Coronary artery (tissue), 2 donors: ENCODE measurements around the gene PHACTR1.
"Not testable (repeated sequence)": the region's sequence is repeated elsewhere in the genome, so short reads cannot be mapped to it uniquely, and the experiment has no call there.

Experiments used
- DNase-seq: peaks from one replicate; pipeline ENCODE4 v3.0.0-alpha.2; 2017; ENCODE audit warnings: low spot score
- H3K27ac ChIP-seq, 2 donors: fragments of 200-600 bp; sonication (generic); one replicate each; pipeline ENCODE4 v1.5.1; 2016 to 2019
- H3K4me3 ChIP-seq: fragments of 200-600 bp; sonication (generic); 2 replicates; pipeline ENCODE4 v1.5.1; 2016; ENCODE audit warnings: mild to moderate bottlenecking, moderate library complexity
- TF ChIP-seq, protein P1 (sequence below): fragments of 200-600 bp; sonication (generic); IDR thresholded peaks from one replicate; pipeline ENCODE4 v1.5.1; 2019; ENCODE audit warnings: antibody characterized with exemption

Gene PHACTR1

DNA sequence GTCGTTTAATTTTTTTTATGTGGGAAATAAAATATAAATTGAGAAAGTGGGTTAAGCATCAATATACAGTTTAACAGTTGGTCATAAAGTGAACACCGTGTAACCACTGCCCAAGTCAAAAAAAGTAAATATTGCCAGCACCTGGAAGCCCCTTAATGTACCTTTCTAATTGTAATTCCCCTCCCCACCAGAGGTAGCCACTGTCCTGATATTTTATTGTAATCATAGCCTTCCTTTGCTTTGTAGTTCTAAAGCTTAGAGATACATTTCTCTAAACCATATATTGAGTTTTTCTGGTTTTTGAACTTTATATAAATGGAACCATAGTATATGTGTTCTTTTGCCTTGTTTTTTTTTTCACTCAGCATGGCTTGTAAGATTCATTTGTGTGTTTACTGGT is 431.2 kb downstream of the PHACTR1 start:
- no peak overlapping the region for H3K27ac ChIP-seq
- DNase-seq, result no peak
- no peak overlapping the region for H3K4me3 ChIP-seq
- TF ChIP-seq, protein P1, sequence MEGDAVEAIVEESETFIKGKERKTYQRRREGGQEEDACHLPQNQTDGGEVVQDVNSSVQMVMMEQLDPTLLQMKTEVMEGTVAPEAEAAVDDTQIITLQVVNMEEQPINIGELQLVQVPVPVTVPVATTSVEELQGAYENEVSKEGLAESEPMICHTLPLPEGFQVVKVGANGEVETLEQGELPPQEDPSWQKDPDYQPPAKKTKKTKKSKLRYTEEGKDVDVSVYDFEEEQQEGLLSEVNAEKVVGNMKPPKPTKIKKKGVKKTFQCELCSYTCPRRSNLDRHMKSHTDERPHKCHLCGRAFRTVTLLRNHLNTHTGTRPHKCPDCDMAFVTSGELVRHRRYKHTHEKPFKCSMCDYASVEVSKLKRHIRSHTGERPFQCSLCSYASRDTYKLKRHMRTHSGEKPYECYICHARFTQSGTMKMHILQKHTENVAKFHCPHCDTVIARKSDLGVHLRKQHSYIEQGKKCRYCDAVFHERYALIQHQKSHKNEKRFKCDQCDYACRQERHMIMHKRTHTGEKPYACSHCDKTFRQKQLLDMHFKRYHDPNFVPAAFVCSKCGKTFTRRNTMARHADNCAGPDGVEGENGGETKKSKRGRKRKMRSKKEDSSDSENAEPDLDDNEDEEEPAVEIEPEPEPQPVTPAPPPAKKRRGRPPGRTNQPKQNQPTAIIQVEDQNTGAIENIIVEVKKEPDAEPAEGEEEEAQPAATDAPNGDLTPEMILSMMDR, result no peak

DNA sequence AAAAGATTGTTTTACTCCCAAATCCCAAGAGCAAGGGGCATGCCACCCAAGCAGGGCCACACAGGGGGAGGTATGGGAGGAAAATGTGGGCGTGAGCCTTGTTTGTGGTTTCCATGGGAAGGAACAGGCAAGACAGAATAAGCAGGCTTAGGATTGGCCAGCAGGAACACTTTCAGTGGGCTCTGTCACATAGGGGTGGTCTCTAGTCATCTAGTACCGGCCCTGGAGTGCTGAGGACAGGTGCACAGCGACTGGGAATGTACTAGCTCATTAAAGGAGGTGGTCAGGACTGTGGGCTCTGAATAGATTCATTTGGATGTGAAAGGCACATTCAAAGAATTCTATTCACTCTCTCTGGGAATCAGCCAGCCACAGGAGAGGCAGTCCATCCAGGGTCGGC is 436.2 kb downstream of the PHACTR1 start:
- Histone ChIP-seq H3K27ac (no peak overlapping the region), H3K4me3 (no peak overlapping the region)
- TF ChIP-seq, protein P1, result no peak
- no peak for DNase-seq

DNA sequence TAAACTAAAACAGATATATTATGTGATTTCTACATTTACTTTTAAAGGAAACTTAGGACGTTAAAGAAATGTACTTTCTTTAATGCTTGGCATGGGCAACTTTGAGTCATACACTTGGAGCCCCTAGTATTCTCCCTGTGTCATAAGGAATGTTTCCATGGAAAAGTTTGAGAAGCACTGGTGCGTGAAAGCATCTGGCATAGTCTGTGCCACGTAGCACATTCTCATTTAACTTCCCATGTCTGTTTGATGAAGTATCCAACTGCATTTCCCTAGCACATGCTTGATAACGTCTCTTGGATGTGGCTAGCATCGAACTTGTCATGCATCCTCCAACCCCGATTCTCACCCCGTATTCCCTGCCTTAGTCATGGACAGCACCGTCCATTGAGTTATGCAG is 439.8 kb downstream of the PHACTR1 start:
- no peak for DNase-seq
- TF ChIP-seq, protein P1, result no peak
- Histone ChIP-seq H3K27ac (no peak overlapping the region), H3K4me3 (no peak overlapping the region)

DNA sequence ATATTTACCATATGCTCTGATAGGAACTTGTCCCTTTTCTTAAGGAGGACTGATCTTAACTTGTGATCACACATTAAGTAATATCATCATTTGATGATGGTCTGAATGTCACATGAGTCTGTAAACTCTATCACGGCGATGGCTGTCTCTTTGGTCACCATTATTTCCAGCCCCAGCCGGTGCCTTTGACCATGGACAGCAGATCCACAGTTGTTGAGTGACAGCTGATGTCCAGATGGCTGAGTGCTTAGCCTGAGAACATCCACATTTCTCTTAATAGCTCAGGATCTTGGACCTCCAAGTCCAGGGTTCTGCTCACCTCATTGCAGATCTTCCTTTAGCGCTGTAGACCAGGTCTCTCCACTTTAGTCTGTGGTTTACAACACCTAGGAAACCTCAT is 440.7 kb downstream of the PHACTR1 start:
- H3K27ac ChIP-seq, result no peak overlapping the region
- no peak overlapping the region for H3K4me3 ChIP-seq
- TF ChIP-seq, protein P1, result no peak
- no peak for DNase-seq

DNA sequence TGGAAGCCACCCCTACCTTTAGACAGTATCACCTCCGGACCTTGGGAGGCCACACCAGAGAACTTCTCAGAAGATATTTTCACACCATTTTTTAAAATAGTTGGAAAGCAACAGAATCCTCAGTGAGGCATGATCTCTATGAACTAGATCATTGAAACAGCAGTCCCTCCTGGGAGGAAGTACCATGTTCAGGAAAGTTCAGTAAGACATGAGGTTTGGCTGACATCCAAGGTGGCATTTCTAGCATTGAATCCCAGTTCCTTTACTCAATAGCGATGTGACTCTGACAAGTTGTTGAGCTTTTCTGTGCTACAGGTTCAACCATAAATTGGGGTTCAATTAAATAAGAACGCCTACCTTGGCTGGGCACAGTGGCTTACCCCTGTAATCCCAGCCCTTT is 442.7 kb downstream of the PHACTR1 start:
- TF ChIP-seq, protein P1, result no peak
- Histone ChIP-seq H3K27ac (no peak overlapping the region), H3K4me3 (no peak overlapping the region)

DNA sequence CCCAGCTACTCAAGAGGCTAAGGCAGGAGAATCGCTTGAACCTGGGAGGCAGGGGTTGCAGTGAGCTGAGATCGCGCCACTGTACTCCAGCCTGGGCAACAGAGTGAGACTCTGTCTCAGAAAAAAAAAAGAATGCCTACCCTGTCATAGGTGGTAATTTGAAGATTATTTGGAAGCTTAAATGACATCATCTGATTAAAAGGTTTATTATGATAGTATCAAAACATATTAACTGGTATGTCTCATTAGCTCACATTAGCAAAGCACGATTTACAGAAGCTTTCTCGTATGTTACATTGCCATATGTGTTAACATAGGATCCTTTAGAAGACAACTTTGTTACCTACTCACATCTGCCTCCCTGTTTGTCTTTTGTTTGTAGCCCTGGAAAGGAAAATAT is 443.3 kb downstream of the PHACTR1 start:
- DNase-seq, H3K27ac ChIP-seq, H3K4me3 ChIP-seq: not testable (repeated sequence)

More for the DNA sequence above, 442.7 kb downstream of the PHACTR1 start:
- DNase-seq, result no peak

DNA sequence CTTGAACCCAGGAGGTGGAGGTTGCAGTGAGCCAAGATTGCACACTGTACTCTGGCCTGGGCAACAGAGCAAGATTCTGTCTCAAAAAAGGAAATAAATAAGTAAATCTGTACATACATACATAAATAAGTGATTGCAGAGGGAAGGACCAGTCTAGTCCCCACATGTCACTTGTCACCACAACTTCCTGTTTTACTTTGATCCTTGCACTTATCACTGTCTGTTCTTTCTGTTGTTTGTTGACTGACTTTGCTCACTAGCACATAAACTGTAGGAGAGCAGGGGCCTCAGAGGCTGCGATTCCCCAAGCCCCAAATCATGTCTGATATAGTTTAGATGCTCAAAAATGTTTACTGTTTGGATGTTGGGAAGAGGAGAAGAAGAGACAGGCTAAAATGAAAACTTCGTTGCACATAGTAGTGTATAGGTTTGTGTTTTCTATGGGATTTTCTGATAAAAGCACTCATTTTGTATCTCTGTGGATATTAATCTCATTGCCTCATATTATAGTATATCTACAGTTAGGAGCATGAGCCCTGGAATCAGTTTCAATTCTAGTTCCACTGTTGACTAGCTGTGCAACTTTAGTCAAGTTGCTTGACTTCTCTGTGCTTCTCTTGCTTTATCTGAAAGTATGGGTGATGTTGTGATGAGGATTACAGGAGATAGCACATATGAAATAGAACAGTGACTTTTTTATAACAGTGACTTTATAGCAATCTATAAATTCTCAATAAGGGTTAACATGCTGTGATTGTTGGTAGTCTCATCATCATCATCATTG is 446.8 kb downstream of the PHACTR1 start:
- DNase-seq, result no peak
- Histone ChIP-seq H3K4me3 (no peak overlapping the region), H3K27ac (no peak overlapping the region)
- TF ChIP-seq, protein P1, result no peak
